ENCODE results near the gene DVL2. TPM values are rescaled to one million over a fixed set of nuclear protein-coding genes. Genes with fewer than 3 reads are reported as not detected.

DVL2 gene
- total RNA-seq, 1 donor from 2014 or later, result 34.4 TPM

- DNase-seq (ENCODE audit: low read depth) (no peak), FAIRE-seq (no peak)
- Histone ChIP-seq H2AFZ (ENCODE audit: low read depth, low read length) (no peak overlapping the region), H3K79me2 (ENCODE audit: insufficient read depth, low read length) (peaks cover 55% of the 10 kb centered on the region), H3K4me1 (ENCODE audit: insufficient read depth, low read length) (peaks cover 42% of the 10 kb centered on the region), H4K20me1 (ENCODE audit: insufficient read depth, low read length) (peaks cover 61% of the 10 kb centered on the region), H3K9ac (ENCODE audit: low read length) (no peak overlapping the region), H3K27ac (ENCODE audit: low read depth, low read length) (no peak overlapping the region), H3K4me2 (ENCODE audit: low read length) (no peak overlapping the region), H3K27me3 (ENCODE audit: insufficient read depth, low read length) (no peaks in the 10 kb centered on the region), H3K9me3 (ENCODE audit: insufficient read depth, low read depth, low read length) (no peaks in the 10 kb centered on the region), H3K36me3 (ENCODE audit: insufficient read depth, low read length) (peaks cover 13% of the 10 kb centered on the region), H3K4me3 (ENCODE audit: insufficient read depth, low read depth, low read length) (no peak overlapping the region)
- Mint-ChIP-seq H3K4me1 (ENCODE audit: low read depth, unreplicated experiment) (peaks cover 27% of the 10 kb centered on the region), H3K36me3 (ENCODE audit: low read depth, unreplicated experiment) (peaks cover 14% of the 10 kb centered on the region), H3K27ac (ENCODE audit: unreplicated experiment) (peak overlapping the region; percentile 36), H3K9me3 (ENCODE audit: unreplicated experiment) (no peaks in the 10 kb centered on the region), H3K4me3 (ENCODE audit: unreplicated experiment) (peak overlapping the region; percentile 96), H3K27me3 (ENCODE audit: low read depth, unreplicated experiment) (no peaks in the 10 kb centered on the region)
- TF ChIP-seq, protein P1, sequence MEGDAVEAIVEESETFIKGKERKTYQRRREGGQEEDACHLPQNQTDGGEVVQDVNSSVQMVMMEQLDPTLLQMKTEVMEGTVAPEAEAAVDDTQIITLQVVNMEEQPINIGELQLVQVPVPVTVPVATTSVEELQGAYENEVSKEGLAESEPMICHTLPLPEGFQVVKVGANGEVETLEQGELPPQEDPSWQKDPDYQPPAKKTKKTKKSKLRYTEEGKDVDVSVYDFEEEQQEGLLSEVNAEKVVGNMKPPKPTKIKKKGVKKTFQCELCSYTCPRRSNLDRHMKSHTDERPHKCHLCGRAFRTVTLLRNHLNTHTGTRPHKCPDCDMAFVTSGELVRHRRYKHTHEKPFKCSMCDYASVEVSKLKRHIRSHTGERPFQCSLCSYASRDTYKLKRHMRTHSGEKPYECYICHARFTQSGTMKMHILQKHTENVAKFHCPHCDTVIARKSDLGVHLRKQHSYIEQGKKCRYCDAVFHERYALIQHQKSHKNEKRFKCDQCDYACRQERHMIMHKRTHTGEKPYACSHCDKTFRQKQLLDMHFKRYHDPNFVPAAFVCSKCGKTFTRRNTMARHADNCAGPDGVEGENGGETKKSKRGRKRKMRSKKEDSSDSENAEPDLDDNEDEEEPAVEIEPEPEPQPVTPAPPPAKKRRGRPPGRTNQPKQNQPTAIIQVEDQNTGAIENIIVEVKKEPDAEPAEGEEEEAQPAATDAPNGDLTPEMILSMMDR (IDR thresholded peaks at IDR 0.05; ENCODE audit: insufficient read depth, low read depth, low read length), result no peak
- no peak for TF ChIP-seq EZH2 (IDR thresholded peaks at IDR 0.05; ENCODE audit: insufficient read depth, low read length)
Measured at GRCh38 chr17:7218758-7219157, 15.6 kb downstream of the DVL2 start.

- Histone ChIP-seq H3K9me3 (ENCODE audit: insufficient read depth, low read depth, low read length) (no peaks in the 10 kb centered on the region), H3K4me1 (ENCODE audit: insufficient read depth, low read length) (peaks cover 45% of the 10 kb centered on the region), H3K27ac (ENCODE audit: low read depth, low read length) (no peak overlapping the region), H2AFZ (ENCODE audit: low read depth, low read length) (no peak overlapping the region), H3K4me3 (ENCODE audit: insufficient read depth, low read depth, low read length) (no peak overlapping the region), H4K20me1 (ENCODE audit: insufficient read depth, low read length) (peaks cover 61% of the 10 kb centered on the region), H3K4me2 (ENCODE audit: low read length) (peak overlapping the region; percentile 87), H3K36me3 (ENCODE audit: insufficient read depth, low read length) (peaks cover 9% of the 10 kb centered on the region), H3K79me2 (ENCODE audit: insufficient read depth, low read length) (peaks cover 61% of the 10 kb centered on the region), H3K27me3 (ENCODE audit: insufficient read depth, low read length) (no peaks in the 10 kb centered on the region), H3K9ac (ENCODE audit: low read length) (peak overlapping the region; percentile 75)
- H3K36me3 Mint-ChIP-seq (ENCODE audit: low read depth, unreplicated experiment), result peaks cover 12% of the 10 kb centered on the region
- H3K9me3 Mint-ChIP-seq (ENCODE audit: unreplicated experiment), result no peaks in the 10 kb centered on the region
- peaks cover 31% of the 10 kb centered on the region for H3K4me1 Mint-ChIP-seq (ENCODE audit: low read depth, unreplicated experiment)
- no peak overlapping the region for H3K27ac Mint-ChIP-seq (ENCODE audit: unreplicated experiment)
- H3K4me3 Mint-ChIP-seq (ENCODE audit: unreplicated experiment), result peak overlapping the region; percentile 96
- H3K27me3 Mint-ChIP-seq (ENCODE audit: low read depth, unreplicated experiment), result no peaks in the 10 kb centered on the region
- no peak for DNase-seq (ENCODE audit: low read depth)
- FAIRE-seq, result no peak
- no peak for TF ChIP-seq EZH2 (IDR thresholded peaks at IDR 0.05; ENCODE audit: insufficient read depth, low read length)
- TF ChIP-seq, protein P1 (IDR thresholded peaks at IDR 0.05; ENCODE audit: insufficient read depth, low read depth, low read length), result no peak
Measured at GRCh38 chr17:7218166-7218565, 16.2 kb downstream of the DVL2 start.

GRCh38 chr17:7217113-7217987 lies 17.0 kb downstream of the DVL2 start:
- Histone ChIP-seq H3K36me3 (ENCODE audit: insufficient read depth, low read length) (peaks cover 3% of the 10 kb centered on the region), H4K20me1 (ENCODE audit: insufficient read depth, low read length) (peaks cover 60% of the 10 kb centered on the region), H3K27me3 (ENCODE audit: insufficient read depth, low read length) (no peaks in the 10 kb centered on the region), H3K79me2 (ENCODE audit: insufficient read depth, low read length) (peaks cover 64% of the 10 kb centered on the region), H3K27ac (ENCODE audit: low read depth, low read length) (no peak overlapping the region), H3K4me2 (ENCODE audit: low read length) (peak overlapping the region; percentile 92), H3K4me1 (ENCODE audit: insufficient read depth, low read length) (peaks cover 45% of the 10 kb centered on the region), H3K4me3 (ENCODE audit: insufficient read depth, low read depth, low read length) (peak overlapping the region; percentile 65), H3K9me3 (ENCODE audit: insufficient read depth, low read depth, low read length) (no peaks in the 10 kb centered on the region), H2AFZ (ENCODE audit: low read depth, low read length) (no peak overlapping the region), H3K9ac (ENCODE audit: low read length) (peak overlapping the region; percentile 79)
- Mint-ChIP-seq H3K4me1 (ENCODE audit: low read depth, unreplicated experiment) (peaks cover 32% of the 10 kb centered on the region), H3K27ac (ENCODE audit: unreplicated experiment) (peak overlapping the region; percentile 80), H3K36me3 (ENCODE audit: low read depth, unreplicated experiment) (peaks cover 10% of the 10 kb centered on the region), H3K27me3 (ENCODE audit: low read depth, unreplicated experiment) (no peaks in the 10 kb centered on the region), H3K9me3 (ENCODE audit: unreplicated experiment) (no peaks in the 10 kb centered on the region), H3K4me3 (ENCODE audit: unreplicated experiment) (peak overlapping the region; percentile 96)
- DNase-seq (ENCODE audit: low read depth) (peak; percentile 59), FAIRE-seq (no peak)
- no peak for TF ChIP-seq EZH2 (IDR thresholded peaks at IDR 0.05; ENCODE audit: insufficient read depth, low read length)
- TF ChIP-seq, protein P1 (IDR thresholded peaks at IDR 0.05; ENCODE audit: insufficient read depth, low read depth, low read length), result no peak

Measured in astrocyte (in vitro differentiated cells and primary cell).